Measurements from ENCODE around the gene PDE7B. TPM values are rescaled to one million over a fixed set of nuclear protein-coding genes. Genes with fewer than 3 reads are reported as not detected.

PDE7B gene
- total and polyA plus RNA-seq, 2 of the 8 experiments (the other 6 are each of a cell fraction or from before 2014, with no cell fraction given) = not detected

DNA sequence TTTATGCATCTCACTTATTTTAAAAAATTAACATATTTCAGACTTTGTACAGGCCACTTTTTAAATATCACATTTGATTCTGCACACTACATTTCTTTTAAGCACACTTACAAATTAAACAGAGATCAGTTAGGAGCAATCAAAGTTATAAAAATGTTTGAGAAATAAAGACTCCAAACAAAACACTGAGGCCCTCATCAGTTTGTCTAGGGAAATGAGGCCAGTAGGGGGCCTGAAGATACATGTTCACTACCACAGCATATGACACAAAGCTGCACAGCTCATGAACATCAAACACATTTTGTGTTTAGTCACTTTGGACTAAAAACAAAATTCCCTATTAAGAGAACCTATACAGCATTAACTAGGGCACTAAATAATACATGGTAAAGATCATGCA is 180.5 kb downstream of the PDE7B start:
- TF ChIP-seq JUN (IDR thresholded peaks at IDR 0.05; ENCODE audit: low read depth, low read length) = no peak
- no peak for TF ChIP-seq TBP (IDR thresholded peaks at IDR 0.05; ENCODE audit: low read depth, low read length)
- TF ChIP-seq NANOG (IDR thresholded peaks at IDR 0.05; ENCODE audit: insufficient read depth, low read depth, low read length, poor library complexity, severe bottlenecking) = no peak
- TF ChIP-seq BRCA1 (IDR thresholded peaks at IDR 0.05; ENCODE audit: low read depth, low read length) = no peak
- no peak for TF ChIP-seq TAF7 (optimal IDR thresholded peaks at IDR 0.05; ENCODE audit: borderline replicate concordance, low read depth, low read length)
- TF ChIP-seq CEBPB (IDR thresholded peaks at IDR 0.05; ENCODE audit: low read depth, low read length) = no peak
- no peak for TF ChIP-seq SP2 (IDR thresholded peaks at IDR 0.05; ENCODE audit: low read length)
- TF ChIP-seq, protein P1, sequence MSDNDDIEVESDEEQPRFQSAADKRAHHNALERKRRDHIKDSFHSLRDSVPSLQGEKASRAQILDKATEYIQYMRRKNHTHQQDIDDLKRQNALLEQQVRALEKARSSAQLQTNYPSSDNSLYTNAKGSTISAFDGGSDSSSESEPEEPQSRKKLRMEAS (IDR thresholded peaks at IDR 0.05) = no peak
- TF ChIP-seq SIN3A (conservative IDR thresholded peaks at IDR 0.05 in 1 of 2, IDR thresholded peaks at IDR 0.05 in 1 of 2; ENCODE audit: low read depth in 1 of 2, low read length in 2 of 2) = no peak
- TF ChIP-seq POU5F1 (IDR thresholded peaks at IDR 0.05; ENCODE audit: low read depth, low read length) = no peak
- no peak for TF ChIP-seq RNF2 (IDR thresholded peaks at IDR 0.05; ENCODE audit: borderline replicate concordance, low read depth, low read length, missing control alignments, poor library complexity, severe bottlenecking)
- no peak for TF ChIP-seq KDM5A (IDR thresholded peaks at IDR 0.05; ENCODE audit: low read length)
- TF ChIP-seq CHD2 (IDR thresholded peaks at IDR 0.05; ENCODE audit: low read length) = no peak
- no peak for TF ChIP-seq SIRT6 (IDR thresholded peaks at IDR 0.05; ENCODE audit: low read length)
- no peak for TF ChIP-seq TCF12 (IDR thresholded peaks at IDR 0.05; ENCODE audit: low read depth, low read length)
- TF ChIP-seq GABPA (IDR thresholded peaks at IDR 0.05; ENCODE audit: borderline replicate concordance, insufficient read depth, low read length) = no peak
- no peaks in the 10 kb centered on the region for H3K36me3 ChIP-seq (ENCODE audit: control insufficient read depth in 2 of 4, insufficient read depth in 4 of 4, low read length in 3 of 4)
- no peak overlapping the region for H4K5ac ChIP-seq (ENCODE audit: insufficient read length, low read depth, low read length)
- H3K4ac ChIP-seq (replicated peaks; ENCODE audit: insufficient read length, low read depth, low read length) = no peak overlapping the region
- no peak overlapping the region for H3K4me3 ChIP-seq (ENCODE audit: extremely low read depth in 1 of 4, insufficient read depth in 2 of 4, low read depth in 3 of 4, low read length in 4 of 4)
- H3K23me2 ChIP-seq (ENCODE audit: low read depth, low read length) = no peaks in the 10 kb centered on the region
- CTCF ChIA-PET (ENCODE audit: partially characterized antibody) = interaction anchor here (1.0 to 1.5 kb wide), 3 partner anchors 12 to 194 kb away, joined by 3 to 4 read pairs (median 4); no protein-coding TSS in a partner anchor
- H2AFZ ChIP-seq (ENCODE audit: low read length) = no peak overlapping the region
- no peak overlapping the region for H2BK120ac ChIP-seq (replicated peaks; ENCODE audit: low read depth, low read length)
- H3K27ac ChIP-seq (ENCODE audit: low read depth, low read length) = no peak overlapping the region
- no peaks in the 10 kb centered on the region for H3K4me1 ChIP-seq (replicated peaks in 1 of 4; ENCODE audit: control insufficient read depth in 3 of 4, insufficient read depth in 4 of 4, low read length in 3 of 4)
- H2BK20ac ChIP-seq (ENCODE audit: low read length) = no peak overlapping the region
- H3K18ac ChIP-seq (ENCODE audit: extremely low read depth, low read length) = no peak overlapping the region
- no peaks in the 10 kb centered on the region for H3K9me3 ChIP-seq (ENCODE audit: insufficient read depth in 2 of 2, low read depth in 1 of 2, low read length in 1 of 2)
- H2BK5ac ChIP-seq (ENCODE audit: low read depth, low read length) = no peak overlapping the region
- no peak overlapping the region for H4K91ac ChIP-seq (replicated peaks; ENCODE audit: insufficient read length, low read length)
- POLR2A ChIA-PET (ENCODE audit: partially characterized antibody) = no interaction called here
- no peak overlapping the region for H2AK5ac ChIP-seq (ENCODE audit: low read depth, low read length)
- H3K56ac ChIP-seq (replicated peaks; ENCODE audit: insufficient read length, low read depth, low read length) = no peak overlapping the region
- H2BK12ac ChIP-seq (ENCODE audit: low read depth, low read length) = no peak overlapping the region
- H4K20me1 ChIP-seq (replicated peaks in 1 of 2; ENCODE audit: control insufficient read depth in 1 of 2, insufficient read depth in 2 of 2, low read length in 2 of 2) = no peaks in the 10 kb centered on the region
- no peak overlapping the region for H3K4me2 ChIP-seq (ENCODE audit: insufficient read depth in 1 of 2, low read depth in 2 of 2, low read length in 2 of 2)
- FAIRE-seq = no peak
- no peaks in the 10 kb centered on the region for H3K79me2 ChIP-seq (ENCODE audit: control insufficient read depth in 1 of 2, insufficient read depth in 2 of 2, low read length in 2 of 2)
- H2BK15ac ChIP-seq (ENCODE audit: low read length) = no peak overlapping the region
- H3K9ac ChIP-seq (replicated peaks in 1 of 4; ENCODE audit: extremely low read depth in 1 of 4, low read depth in 3 of 4, low read length in 3 of 4) = no peak overlapping the region
- no peaks in the 10 kb centered on the region for H3K27me3 ChIP-seq (replicated peaks in 1 of 4; ENCODE audit: control insufficient read depth in 3 of 4, extremely low read depth in 1 of 4, insufficient read depth in 3 of 4, low read length in 3 of 4)
- no peak for DNase-seq (ENCODE audit: low read depth in 1 of 2, low spot score in 2 of 2)
- no peak overlapping the region for H3K23ac ChIP-seq (ENCODE audit: insufficient read length)
- H3K14ac ChIP-seq (ENCODE audit: insufficient read length) = no peak overlapping the region
- no peak overlapping the region for H4K8ac ChIP-seq (ENCODE audit: extremely low read depth, insufficient read depth, low read length)
- H3K79me1 ChIP-seq (ENCODE audit: low read depth, low read length) = no peaks in the 10 kb centered on the region

All from H1 (cell line).